ENCODE results near the gene CASKIN2.

The CASKIN2 gene

GRCh38 chr17:75515496-75516254 is at the start of gene CASKIN2:
Gene CASKIN2 (minus strand): TSS chr17:75515537. CDS start chr17:75513804, 1,733 bp downstream.
- DNase-seq: peak; percentile 94

DNA sequence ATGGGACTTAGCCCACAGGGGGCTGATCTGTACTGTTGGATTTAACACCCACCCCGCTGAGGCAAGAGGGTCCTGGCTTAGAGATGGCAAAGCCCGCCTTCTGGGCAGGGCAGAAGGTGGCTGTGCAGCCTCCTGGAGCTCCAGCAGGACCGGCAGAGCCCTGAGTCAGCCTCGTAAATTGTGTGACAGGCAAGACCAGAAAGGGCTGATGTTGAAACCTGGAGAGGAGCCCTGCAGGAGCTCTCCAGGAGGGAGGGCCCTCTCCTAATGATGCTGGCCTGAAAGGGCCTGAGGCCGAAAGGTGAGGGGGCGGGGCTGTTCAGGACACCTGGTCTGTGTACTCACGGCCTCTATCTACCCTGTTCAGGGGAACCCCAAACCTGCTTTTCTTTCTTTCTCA is 49.7 kb upstream of the CASKIN2 start:
- no peak for DNase-seq

GRCh38 chr17:75564195-75564594 is 48.9 kb upstream of the CASKIN2 start:
- no peak for DNase-seq

DNA sequence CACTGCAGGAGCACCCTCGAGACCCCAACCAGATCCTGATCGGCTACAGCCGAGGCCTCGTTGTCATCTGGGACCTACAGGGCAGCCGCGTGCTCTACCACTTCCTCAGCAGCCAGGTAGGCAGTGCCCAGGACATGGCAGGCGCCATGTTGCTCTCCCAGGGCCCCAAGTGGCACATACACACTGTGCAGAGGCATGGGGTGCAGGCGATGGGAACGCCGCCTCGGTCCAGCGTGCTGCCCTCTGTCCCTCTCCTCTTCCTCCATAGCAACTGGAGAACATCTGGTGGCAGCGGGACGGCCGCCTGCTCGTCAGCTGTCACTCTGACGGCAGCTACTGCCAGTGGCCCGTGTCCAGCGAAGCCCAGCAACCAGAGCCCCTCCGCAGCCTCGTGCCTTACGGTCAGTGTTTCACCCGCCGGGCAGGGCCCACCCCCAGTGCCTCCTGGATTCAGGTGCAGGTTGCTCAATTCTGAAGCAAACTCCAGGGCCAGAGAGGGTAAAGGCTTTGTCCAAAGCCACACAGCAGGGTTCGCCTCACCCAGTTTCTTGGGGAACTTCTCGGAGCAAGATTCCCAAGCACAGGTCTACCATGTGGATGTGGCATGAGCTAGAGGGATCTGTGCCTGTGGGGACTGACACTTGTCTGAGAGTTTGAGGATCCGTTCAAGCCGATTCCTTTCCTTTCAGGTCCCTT is 47.9 kb upstream of the CASKIN2 start:
- no peak for DNase-seq

- DNase-seq: no peak
Observed at GRCh38 chr17:75561927-75562603, 46.7 kb upstream of the CASKIN2 start.

DNA sequence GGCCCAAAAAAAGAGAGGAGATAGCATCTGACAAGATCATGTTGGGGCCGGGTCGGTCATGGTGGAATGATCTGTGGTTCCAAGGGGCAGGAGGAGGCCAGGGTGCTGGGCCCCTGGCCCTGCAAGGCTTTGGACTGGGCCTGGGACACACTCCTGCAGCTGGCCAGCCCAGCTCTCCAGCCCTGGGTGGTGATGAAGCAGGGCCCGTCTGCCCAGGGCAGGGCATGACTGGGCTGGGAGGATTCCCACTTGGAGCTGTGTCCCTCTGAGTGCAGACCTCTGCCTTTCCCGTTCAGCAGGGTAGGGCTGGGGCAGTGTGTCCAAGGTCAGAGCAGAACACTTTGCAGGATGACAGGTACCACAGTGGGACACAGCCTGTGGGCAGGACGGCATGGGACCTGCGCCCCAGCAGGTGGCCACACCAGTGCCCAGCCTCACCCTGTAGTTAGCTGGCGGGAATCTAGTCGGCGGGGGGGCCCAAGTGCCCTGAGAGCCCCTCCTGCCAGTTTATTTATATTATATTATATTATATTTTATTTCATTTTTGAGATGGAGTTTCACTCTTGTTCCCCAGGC is 44.7 kb upstream of the CASKIN2 start:
- no peak for DNase-seq

DNA sequence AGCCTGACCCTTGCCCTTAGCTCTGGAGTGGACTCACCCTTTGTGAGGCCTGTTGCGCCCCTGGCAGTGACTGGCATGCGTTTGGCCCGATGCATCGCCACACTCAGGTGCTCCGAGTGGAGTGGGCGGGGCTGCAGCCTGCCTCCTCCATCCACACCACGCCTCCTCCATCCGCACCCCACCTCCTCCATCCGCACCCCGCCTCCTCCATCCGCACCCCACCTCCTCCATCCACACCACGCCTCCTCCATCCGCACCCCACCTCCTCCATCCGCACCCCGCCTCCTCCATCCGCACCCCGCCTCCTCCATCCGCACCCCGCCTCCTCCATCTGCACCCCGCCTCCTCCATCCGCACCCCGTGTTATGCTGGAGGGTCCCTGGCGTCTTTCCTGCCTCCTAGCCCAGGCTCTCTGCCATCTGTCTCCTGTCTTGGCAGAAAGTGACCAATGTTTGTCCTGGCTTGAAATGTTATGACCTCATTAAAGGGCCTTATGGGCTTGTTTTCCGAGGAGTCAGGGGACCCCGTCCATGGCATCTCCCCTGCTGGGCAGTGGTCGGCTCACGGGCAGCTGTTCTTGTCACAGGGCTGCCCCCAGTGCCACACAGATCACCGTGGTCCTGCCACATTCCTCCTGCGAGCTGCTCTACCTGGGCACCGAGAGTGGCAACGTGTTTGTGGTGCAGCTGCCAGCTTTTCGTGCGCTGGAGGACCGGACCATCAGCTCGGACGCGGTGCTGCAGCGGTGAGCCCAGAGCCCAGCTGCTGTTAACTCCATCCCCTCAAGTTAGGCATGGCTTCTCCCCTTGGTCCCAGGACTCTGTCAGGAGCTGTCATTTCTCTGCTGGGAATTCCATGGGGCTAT is 43.6 kb upstream of the CASKIN2 start:
- no peak for DNase-seq

GRCh38 chr17:75557852-75558665 is 42.7 kb upstream of the CASKIN2 start:
- no peak for DNase-seq

DNA sequence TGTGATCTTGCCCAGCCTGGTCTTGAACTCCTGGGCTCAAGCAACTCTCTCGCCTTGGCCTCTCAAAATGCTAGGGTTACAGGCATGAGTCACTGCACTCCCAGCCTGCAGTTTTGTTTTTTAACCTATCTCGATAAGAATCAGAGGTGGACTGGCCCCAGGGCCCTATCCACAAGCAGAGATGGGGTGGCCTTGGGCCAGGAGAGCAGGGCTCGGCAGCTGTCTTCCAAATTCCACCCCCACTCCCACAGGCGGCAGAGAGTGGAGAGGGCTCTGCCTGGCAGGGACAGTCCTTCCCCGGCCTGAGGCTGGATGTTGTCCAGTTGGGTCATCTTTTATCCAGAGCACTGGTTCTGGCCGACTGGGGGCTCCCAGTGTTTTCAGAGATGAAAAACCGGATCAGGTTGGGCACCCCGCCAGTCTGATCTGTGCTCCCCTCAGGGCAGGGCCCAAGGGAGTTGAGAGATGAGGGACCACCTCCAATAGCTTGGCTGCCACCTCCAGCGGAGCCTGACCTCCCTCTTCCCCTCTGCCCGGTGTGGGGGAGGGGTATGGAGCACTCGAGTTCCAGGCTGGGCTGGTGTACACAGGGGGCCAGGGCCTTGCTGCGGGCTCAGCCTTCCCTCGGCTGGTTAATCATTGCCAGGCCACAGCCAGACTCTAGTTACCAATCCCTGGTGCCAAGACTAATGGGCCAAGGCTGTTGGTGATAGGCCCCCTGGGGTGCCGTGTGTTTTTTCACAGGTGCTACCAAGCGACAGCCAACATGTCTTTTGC is 41.9 kb upstream of the CASKIN2 start:
- no peak for DNase-seq

- DNase-seq: no peak
Observed at GRCh38 chr17:75555679-75556153, 40.4 kb upstream of the CASKIN2 start.

GRCh38 chr17:75553295-75554110 is 38.2 kb upstream of the CASKIN2 start:
- no peak for DNase-seq

- DNase-seq: no peak
Observed at GRCh38 chr17:75552425-75553294, 37.3 kb upstream of the CASKIN2 start.

GRCh38 chr17:75551266-75551665 is 35.9 kb upstream of the CASKIN2 start:
- DNase-seq: no peak

GRCh38 chr17:75550139-75550465 is 34.8 kb upstream of the CASKIN2 start:
- DNase-seq: no peak

- DNase-seq: no peak
Observed at GRCh38 chr17:75549246-75550138, 34.2 kb upstream of the CASKIN2 start.

DNA sequence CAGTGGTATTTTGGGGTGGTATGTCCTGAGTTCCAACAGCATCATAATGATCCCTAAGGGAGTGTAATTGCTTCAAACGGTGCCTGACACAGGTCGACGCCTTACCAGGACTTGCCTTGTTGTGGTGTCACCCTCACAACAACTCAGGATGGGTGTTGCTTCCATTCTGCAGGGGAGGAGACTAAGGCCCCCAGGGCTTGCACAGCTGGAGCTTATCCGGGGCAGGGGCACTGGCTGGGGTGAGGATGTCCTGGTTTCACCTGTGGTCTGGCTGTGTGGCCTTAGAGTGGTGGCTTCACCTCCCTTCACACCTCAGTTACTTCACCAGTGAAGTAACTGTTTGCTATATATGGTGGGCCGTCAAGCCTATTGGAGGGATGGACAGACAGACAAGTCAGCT is 33.5 kb upstream of the CASKIN2 start:
- no peak for DNase-seq

DNA sequence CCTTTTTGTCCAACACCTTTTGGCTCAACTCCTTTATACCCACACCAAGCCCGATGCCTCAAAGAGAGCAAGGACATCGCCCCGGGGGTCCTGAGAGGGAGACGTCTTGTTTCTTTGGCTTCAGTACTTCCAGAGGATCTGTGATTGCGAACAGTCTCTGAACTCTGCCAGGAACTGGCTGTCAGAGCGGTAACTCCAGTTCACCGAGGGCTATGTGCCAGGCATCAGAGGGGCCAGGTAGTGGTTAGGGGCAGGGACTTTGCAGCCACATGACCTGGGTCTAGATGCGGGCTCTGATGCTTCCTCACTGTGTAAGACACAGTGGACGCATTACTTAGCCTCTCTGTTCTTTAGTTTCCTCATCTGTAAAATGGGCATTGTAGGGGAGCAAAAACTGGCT is 31.8 kb upstream of the CASKIN2 start:
- DNase-seq: no peak

DNA sequence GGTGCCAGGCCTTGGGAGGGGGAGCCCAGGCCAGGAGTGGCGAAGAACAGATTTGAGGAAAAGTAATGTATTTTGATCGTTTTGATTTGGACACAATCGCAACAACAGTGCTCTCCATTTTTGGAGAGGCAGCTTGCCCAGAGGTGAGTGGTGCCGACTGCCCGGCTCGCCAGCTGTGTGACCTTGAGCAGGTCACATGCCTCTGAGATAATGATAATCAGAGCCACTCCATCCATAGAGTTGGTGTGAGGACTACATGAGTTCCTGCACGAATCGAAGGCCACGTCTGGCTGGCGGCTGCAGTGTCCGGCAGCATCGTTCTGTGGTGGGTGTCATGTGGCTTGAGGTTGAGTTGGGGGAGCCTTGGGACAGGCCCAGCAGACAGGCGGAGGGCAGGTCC is 30.8 kb upstream of the CASKIN2 start:
- DNase-seq: no peak
